B cell (primary cell): Measurements from ENCODE around the gene SATB2.

ENCODE experiments used
- CTCF ChIP-seq: fragments of 200-600 bp; IDR thresholded peaks from one replicate; pipeline ENCODE4 v1.8.0; 2022; ENCODE audit warnings: antibody characterized with exemption, mild to moderate bottlenecking
- EZH2 ChIP-seq: IDR thresholded peaks from 2 replicates; pipeline ENCODE4 v1.6.1; 2012; ENCODE audit warnings: borderline replicate concordance, low read depth, mild to moderate bottlenecking, moderate library complexity, low read length; ENCODE audit not compliant: insufficient read depth, poor library complexity, severe bottlenecking

- TF ChIP-seq CTCF (no peak), EZH2 (no peak)
These were observed 52.5 kb downstream of the SATB2 start for GRCh38 chr2:199405241-199405640.
